GM23248 (cell line): Measurements from ENCODE around the gene FAM20B.

Experiments used
- EZH2 ChIP-seq: fragments of 200-600 bp; sonication (generic); IDR thresholded peaks from 2 replicates; pipeline ENCODE4 v1.6.1; 2018; ENCODE audit warnings: antibody characterized with exemption, mild to moderate bottlenecking; ENCODE audit not compliant: insufficient read depth, poor library complexity, severe bottlenecking
- EZH2phosphoT487 ChIP-seq: fragments of 200-600 bp; sonication (generic); IDR thresholded peaks from 2 replicates; pipeline ENCODE4 v1.6.1; 2018; ENCODE audit warnings: antibody characterized with exemption, moderate library complexity, mild to moderate bottlenecking, low read depth; ENCODE audit not compliant: insufficient read depth

- TF ChIP-seq EZH2phosphoT487 (no peak), EZH2 (no peak)
These were observed 99.2 kb downstream of the FAM20B start for GRCh38 chr1:179124873-179125272.
